GM23248 (cell line): ENCODE data around the gene NEK2. TPM values are rescaled to one million over a fixed set of nuclear protein-coding genes. Genes with fewer than 3 reads are reported as not detected.

Source experiments
- DNase-seq: peaks from one replicate; pipeline ENCODE4 v3.0.0-alpha.2; 2015
- H2AFZ ChIP-seq: fragments of 200-600 bp; sonication (generic); 2 replicates; pipeline ENCODE4 v1.6.1; 2016; ENCODE audit warnings: antibody characterized with exemption
- H3F3A ChIP-seq: fragments of 200-600 bp; sonication (generic); 2 replicates; pipeline ENCODE4 v1.6.1; 2016; ENCODE audit warnings: mild to moderate bottlenecking, antibody characterized with exemption, mixed run types; ENCODE audit not compliant: insufficient read depth
- H3K27ac ChIP-seq: fragments of 200-600 bp; sonication (generic); 2 replicates; pipeline ENCODE4 v1.5.1; 2016; ENCODE audit warnings: mild to moderate bottlenecking
- H3K27me3 ChIP-seq: fragments of 200-600 bp; sonication (generic); replicated peaks from 2 replicates; pipeline ENCODE4 v1.6.1; 2016; ENCODE audit warnings: mild to moderate bottlenecking; ENCODE audit not compliant: insufficient read depth
- H3K36me3 ChIP-seq: fragments of 200-600 bp; sonication (generic); 2 replicates; pipeline ENCODE4 v1.6.1; 2016; ENCODE audit warnings: low read depth, mild to moderate bottlenecking
- H3K4me1 ChIP-seq: fragments of 200-600 bp; sonication (generic); 2 replicates; pipeline ENCODE4 v1.6.1; 2016; ENCODE audit warnings: mild to moderate bottlenecking; ENCODE audit not compliant: insufficient read depth
- H3K4me2 ChIP-seq: fragments of 200-600 bp; sonication (generic); one replicate; pipeline ENCODE4 v1.6.1; 2016; ENCODE audit warnings: mild to moderate bottlenecking; ENCODE audit not compliant: unreplicated experiment
- H3K4me3 ChIP-seq: fragments of 200-600 bp; sonication (generic); 2 replicates; pipeline ENCODE4 v1.5.1; 2016; ENCODE audit warnings: mild to moderate bottlenecking
- H3K79me2 ChIP-seq: fragments of 200-600 bp; sonication (generic); 2 replicates; pipeline ENCODE4 v1.6.1; 2016; ENCODE audit warnings: mild to moderate bottlenecking; ENCODE audit not compliant: insufficient read depth
- H3K9ac ChIP-seq: fragments of 200-600 bp; sonication (generic); 2 replicates; pipeline ENCODE4 v1.6.1; 2016; ENCODE audit warnings: mild to moderate bottlenecking
- H3K9me2 ChIP-seq: fragments of 200-600 bp; sonication (generic); 2 replicates; pipeline ENCODE4 v1.6.1; 2016; ENCODE audit warnings: mixed run types, mild to moderate bottlenecking, moderate library complexity; ENCODE audit not compliant: insufficient read depth
- H3K9me3 ChIP-seq: fragments of 200-600 bp; sonication (generic); one replicate; pipeline ENCODE4 v1.6.1; 2017; ENCODE audit warnings: low read depth
- H4K20me1 ChIP-seq: fragments of 200-600 bp; sonication (generic); 2 replicates; pipeline ENCODE4 v1.6.0; 2016; ENCODE audit not compliant: insufficient read depth
- EZH2 ChIP-seq: fragments of 200-600 bp; sonication (generic); IDR thresholded peaks from 2 replicates; pipeline ENCODE4 v1.6.1; 2018; ENCODE audit warnings: antibody characterized with exemption, mild to moderate bottlenecking; ENCODE audit not compliant: insufficient read depth, poor library complexity, severe bottlenecking
- EZH2phosphoT487 ChIP-seq: fragments of 200-600 bp; sonication (generic); IDR thresholded peaks from 2 replicates; pipeline ENCODE4 v1.6.1; 2018; ENCODE audit warnings: antibody characterized with exemption, moderate library complexity, mild to moderate bottlenecking, low read depth; ENCODE audit not compliant: insufficient read depth
- WGBS, 2 experiments: methylation state at CpG; one replicate each; pipeline ENCODE4 v1.1.6; 2015 to 2017; ENCODE audit warnings: low lambda C conversion rate in 2 of 2, low coverage in 1 of 2; ENCODE audit errors: missing lambda C conversion rate in 2 of 2; 5-methylcytosine and 5-hydroxymethylcytosine counted together
- in situ Hi-C: fragments of 300-500 bp; cut with MboI; formaldehyde crosslinking; loops from 2 replicates; pipeline ENCODE4 v1.15.0; 2020
- polyA plus RNA-seq: library from polyadenylated mRNA; unstranded; fragments of >200 nt; fragmentation: Nextera tagmentation; extraction: Ambion mirVana; gene quantifications from 2 replicates; pipeline ENCODE4 v1.2.1, GENCODE V29; 2016
- total RNA-seq: library from RNA; depleted of rRNA; stranded (reverse); fragments of >200 nt; shearing (Covaris generic); gene quantifications from 2 replicates; pipeline ENCODE4 v1.2.3, GENCODE V29; 2014

NEK2 gene
- total and polyA plus RNA-seq, 2 experiments from 2014 or later, result 10.6 to 11.3 TPM

DNA sequence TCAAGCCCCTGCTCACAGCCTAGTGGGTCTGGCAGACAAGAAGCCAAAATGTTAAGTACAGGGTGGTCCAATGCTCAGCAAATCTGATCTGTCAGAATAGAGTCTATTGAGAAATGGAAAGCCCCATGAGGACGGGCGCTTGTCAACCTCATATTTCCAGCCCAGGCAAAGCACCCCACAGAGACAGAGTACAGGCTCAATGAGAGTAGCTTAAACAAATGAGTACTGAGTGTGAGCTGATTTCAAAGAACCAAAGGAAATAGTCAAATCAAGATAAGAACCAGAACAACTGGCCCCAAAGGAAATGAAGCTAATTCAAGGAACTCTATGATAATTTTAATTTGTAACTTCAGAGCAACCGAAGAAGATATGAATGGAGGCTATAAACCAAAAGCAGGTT, 51.9 kb downstream of the NEK2 start:
- Histone ChIP-seq H4K20me1 (no peaks in the 10 kb centered on the region), H3K9me2 (no peaks in the 10 kb centered on the region), H3K27me3 (no peaks in the 10 kb centered on the region), H3K4me1 (no peaks in the 10 kb centered on the region), H2AFZ (no peak overlapping the region), H3K9ac (no peak overlapping the region), H3K4me3 (no peak overlapping the region), H3F3A (no peaks in the 10 kb centered on the region), H3K27ac (no peak overlapping the region), H3K79me2 (no peaks in the 10 kb centered on the region), H3K4me2 (no peak overlapping the region), H3K9me3 (no peaks in the 10 kb centered on the region), H3K36me3 (no peaks in the 10 kb centered on the region)
- TF ChIP-seq EZH2phosphoT487 (no peak), EZH2 (no peak)
- no peak for DNase-seq
- 81 to 84% methylated on average over 3 of the region's 3 CpGs for WGBS, 2 experiments
- in situ Hi-C loops, result no loop called here

DNA sequence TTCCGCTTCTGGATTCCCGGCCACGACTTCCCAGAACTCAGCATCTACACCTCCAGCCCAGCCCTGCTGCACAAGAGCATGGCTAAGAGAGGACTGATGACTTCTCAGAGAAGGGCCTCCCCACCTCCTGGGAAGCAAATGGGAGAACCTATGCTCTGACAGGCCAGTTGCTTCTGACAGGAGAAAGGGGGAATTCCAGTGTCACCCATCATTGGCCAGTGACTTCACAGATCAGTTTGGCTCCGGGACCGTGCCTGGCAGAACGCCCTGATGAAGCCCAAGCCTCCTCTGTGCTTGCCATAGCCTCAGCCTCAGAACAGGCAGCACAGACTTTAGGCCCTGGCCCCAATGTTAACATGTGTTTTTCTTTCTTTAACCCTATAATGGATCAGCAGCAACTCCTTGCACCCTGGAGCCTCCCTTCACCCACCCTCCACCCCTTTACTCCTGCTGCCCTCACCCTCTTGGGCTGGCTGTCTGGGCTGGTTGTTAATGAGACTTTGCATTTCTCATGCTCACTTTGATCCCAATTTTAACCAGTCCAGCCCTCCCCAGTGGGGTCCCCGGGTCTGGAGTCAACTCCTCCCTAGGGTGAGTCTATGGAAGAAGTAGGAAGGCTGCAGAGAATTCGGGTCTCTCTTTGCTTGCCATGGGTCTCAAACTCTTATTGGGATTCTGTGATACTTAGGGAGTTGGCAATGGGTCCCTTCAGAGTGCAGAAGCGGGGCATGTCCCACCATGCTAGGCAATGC, 53.8 kb downstream of the NEK2 start:
- Histone ChIP-seq H3K9me3 (no peaks in the 10 kb centered on the region), H3K79me2 (no peaks in the 10 kb centered on the region), H3K36me3 (no peaks in the 10 kb centered on the region), H3K9ac (no peak overlapping the region), H3K4me1 (no peaks in the 10 kb centered on the region), H3K4me3 (no peak overlapping the region), H2AFZ (no peak overlapping the region), H3K27me3 (no peaks in the 10 kb centered on the region), H4K20me1 (no peaks in the 10 kb centered on the region), H3K9me2 (no peaks in the 10 kb centered on the region), H3K27ac (no peak overlapping the region), H3K4me2 (no peak overlapping the region), H3F3A (no peaks in the 10 kb centered on the region)
- TF ChIP-seq EZH2 (no peak), EZH2phosphoT487 (no peak)
- in situ Hi-C loops, result no loop called here
- no peak for DNase-seq
- 66 to 69% methylated on average over 9 of the region's 9 CpGs for WGBS, 2 experiments

DNA sequence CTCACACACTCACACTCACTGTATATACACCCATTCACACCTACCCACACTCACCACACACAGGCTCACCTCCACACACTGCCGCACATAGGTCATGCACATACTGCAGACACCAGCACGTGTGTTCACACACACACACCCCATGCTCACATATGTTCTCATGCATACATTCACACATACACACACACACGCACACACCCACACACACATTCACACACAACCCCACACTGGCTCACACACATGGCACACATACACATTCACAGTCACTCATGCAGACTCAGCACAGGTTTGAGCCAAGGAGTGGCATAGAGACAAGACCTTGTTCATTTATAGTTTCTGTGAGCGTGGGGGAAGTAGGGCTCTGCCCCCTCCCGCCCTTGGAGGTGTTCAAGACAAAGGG, 55.3 kb downstream of the NEK2 start:
- Histone ChIP-seq H2AFZ (no peak overlapping the region), H3K27me3 (no peaks in the 10 kb centered on the region), H3K9ac (no peak overlapping the region), H3K27ac (no peak overlapping the region), H3K4me1 (no peaks in the 10 kb centered on the region), H3K36me3 (no peaks in the 10 kb centered on the region), H4K20me1 (no peaks in the 10 kb centered on the region), H3K79me2 (no peaks in the 10 kb centered on the region), H3K9me3 (no peaks in the 10 kb centered on the region), H3K4me2 (no peak overlapping the region), H3K9me2 (no peaks in the 10 kb centered on the region), H3K4me3 (no peak overlapping the region), H3F3A (no peaks in the 10 kb centered on the region)
- TF ChIP-seq EZH2, result no peak
- no peak for TF ChIP-seq EZH2phosphoT487
- no peak for DNase-seq
- WGBS, 2 experiments, result 81 to 92% methylated on average over 5 of the region's 5 CpGs
- in situ Hi-C loops, result no loop called here

DNA sequence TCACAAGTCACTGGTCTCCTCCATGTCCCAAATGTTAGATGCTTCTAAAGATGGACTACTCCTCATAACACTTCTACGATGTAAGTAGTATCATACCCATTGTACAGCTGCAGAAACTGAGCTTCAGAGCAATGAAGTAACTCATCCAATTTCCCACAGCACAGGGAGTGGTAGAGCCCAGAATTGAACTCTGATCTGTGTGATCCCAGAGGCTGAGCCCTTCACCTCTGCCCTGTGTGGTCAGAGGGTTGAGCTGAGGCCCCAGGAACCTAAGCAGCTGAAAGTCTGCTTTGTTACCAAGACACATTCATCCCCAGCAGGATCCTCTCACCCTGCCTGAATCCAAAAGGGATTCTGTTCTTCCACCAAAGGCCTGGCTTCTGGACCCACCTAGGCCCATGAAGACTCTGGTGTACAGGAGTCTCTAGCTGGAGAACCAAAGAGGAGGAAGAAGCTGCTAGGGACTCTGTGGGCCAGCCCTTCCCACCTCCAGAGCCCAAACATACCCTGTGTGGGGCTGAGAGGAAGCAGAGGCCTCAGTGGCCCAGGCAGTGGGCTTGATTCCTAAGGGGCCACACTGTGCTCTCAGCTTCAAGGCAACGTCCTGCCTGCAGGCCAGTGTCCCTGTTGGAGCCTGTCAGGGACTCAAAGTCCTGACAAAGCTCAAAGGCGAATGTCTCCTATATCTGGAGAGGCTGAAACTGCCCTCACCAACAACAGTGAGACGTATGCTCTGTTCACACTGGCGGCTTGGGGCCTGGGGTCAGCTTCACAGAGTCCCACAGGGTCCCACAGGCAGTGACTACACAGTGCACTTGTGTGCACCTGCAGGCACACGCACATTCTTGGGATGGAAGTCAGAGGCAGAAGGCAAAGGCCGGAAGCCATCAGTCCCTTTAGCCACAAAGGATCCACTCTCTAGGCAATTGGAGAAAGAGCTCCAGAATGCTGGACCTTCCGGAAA, 56.1 kb downstream of the NEK2 start:
- TF ChIP-seq EZH2phosphoT487 (no peak), EZH2 (no peak)
- in situ Hi-C loops, result no loop called here
- Histone ChIP-seq H3K9ac (no peak overlapping the region), H2AFZ (no peak overlapping the region), H3F3A (no peaks in the 10 kb centered on the region), H3K79me2 (no peaks in the 10 kb centered on the region), H3K4me2 (no peak overlapping the region), H3K27ac (no peak overlapping the region), H3K27me3 (no peaks in the 10 kb centered on the region), H3K4me1 (no peaks in the 10 kb centered on the region), H3K4me3 (no peak overlapping the region), H4K20me1 (no peaks in the 10 kb centered on the region), H3K9me2 (no peaks in the 10 kb centered on the region), H3K9me3 (no peaks in the 10 kb centered on the region), H3K36me3 (no peaks in the 10 kb centered on the region)
- no peak for DNase-seq
- 84 to 92% methylated on average over 7 to 8 of the region's 8 CpGs for WGBS, 2 experiments
